HEK293T (cell line): ENCODE results near the gene SRD5A1.
"Not testable (repeated sequence)": the region's sequence is repeated elsewhere in the genome, so short reads cannot be mapped to it uniquely, and the experiment has no call there.

ENCODE experiments used
- CTCF ChIA-PET: fragments of 350-600 bp; formaldehyde crosslinking; extraction: SDS; loops from one replicate; lab custom pipeline; 2021; ENCODE audit warnings: antibody characterized with exemption, inconsistent platforms; lab: Yijun Ruan, JAX
- POLR2A ChIA-PET: fragments of 350-600 bp; formaldehyde crosslinking; extraction: SDS; loops from one replicate; lab custom pipeline; 2020; ENCODE audit warnings: antibody characterized with exemption, inconsistent platforms; lab: Yijun Ruan, JAX
- DNase-seq: peaks from one replicate; pipeline ENCODE4 v3.0.0; 2012; ENCODE audit warnings: mixed read lengths; ENCODE audit errors: extremely low spot score
- ARNT ChIP-seq: fragments of 450-650 bp; IDR thresholded peaks from 2 replicates; pipeline ENCODE4 v1.6.1; 2017; ENCODE audit warnings: mild to moderate bottlenecking
- BHLHE40 ChIP-seq: fragments of 450-650 bp; IDR thresholded peaks from 2 replicates; pipeline ENCODE4 v1.6.1; 2016; ENCODE audit warnings: mild to moderate bottlenecking, moderate library complexity, borderline replicate concordance
- CTBP1 ChIP-seq: fragments of 450-650 bp; IDR thresholded peaks from 2 replicates; pipeline ENCODE4 v1.6.1; 2016; ENCODE audit warnings: borderline replicate concordance
- ELF4 ChIP-seq: fragments of 450-650 bp; IDR thresholded peaks from 2 replicates; pipeline ENCODE4 v1.6.1; 2017; ENCODE audit warnings: antibody characterized with exemption
- FOXA1 ChIP-seq: fragments of 450-650 bp; IDR thresholded peaks from 2 replicates; pipeline ENCODE4 v1.6.1; 2016; ENCODE audit warnings: mild to moderate bottlenecking
- FOXK2 ChIP-seq: fragments of 450-650 bp; IDR thresholded peaks from 2 replicates; pipeline ENCODE4 v1.6.1; 2016; ENCODE audit warnings: mild to moderate bottlenecking
- FOXM1 ChIP-seq: fragments of 450-650 bp; IDR thresholded peaks from 2 replicates; pipeline ENCODE4 v1.6.1; 2017; ENCODE audit warnings: mild to moderate bottlenecking, borderline replicate concordance
- HDGF ChIP-seq: fragments of 450-650 bp; IDR thresholded peaks from 2 replicates; pipeline ENCODE4 v1.6.1; 2017; ENCODE audit warnings: antibody characterized with exemption, borderline replicate concordance
- L3MBTL2 ChIP-seq: fragments of 450-650 bp; conservative IDR thresholded peaks from 2 replicates; pipeline ENCODE4 v1.6.1; 2016; ENCODE audit warnings: mild to moderate bottlenecking
- LEF1 ChIP-seq: fragments of 450-650 bp; IDR thresholded peaks from 2 replicates; pipeline ENCODE4 v1.6.1; 2017; ENCODE audit warnings: mild to moderate bottlenecking, borderline replicate concordance
- NFRKB ChIP-seq: fragments of 450-650 bp; IDR thresholded peaks from 2 replicates; pipeline ENCODE4 v1.6.1; 2016; ENCODE audit warnings: mild to moderate bottlenecking, moderate library complexity
- PKNOX1 ChIP-seq: fragments of 450-650 bp; IDR thresholded peaks from 2 replicates; pipeline ENCODE4 v1.6.1; 2016
- SP1 ChIP-seq: fragments of 450-650 bp; IDR thresholded peaks from 2 replicates; pipeline ENCODE4 v1.6.1; 2017
- SUZ12 ChIP-seq: fragments of 450-650 bp; IDR thresholded peaks from 2 replicates; pipeline ENCODE4 v1.6.1; 2016; ENCODE audit warnings: mild to moderate bottlenecking
- TARDBP ChIP-seq: fragments of 450-650 bp; IDR thresholded peaks from 2 replicates; pipeline ENCODE4 v1.6.1; 2016
- ZNF384 ChIP-seq: fragments of 450-650 bp; IDR thresholded peaks from 2 replicates; pipeline ENCODE4 v1.6.1; 2016

The SRD5A1 gene

GRCh38 chr5:6656680-6657079 is 23.4 kb downstream of the SRD5A1 start:
- POLR2A ChIA-PET = no interaction called here
- TF ChIP-seq ELF4 (no peak), FOXA1 (no peak), FOXM1 (no peak)
- CTCF ChIA-PET = no interaction called here
- no peak for DNase-seq

GRCh38 chr5:6659941-6660684 is 26.9 kb downstream of the SRD5A1 start:
- ChIA-PET POLR2A (no interaction called here), CTCF (no interaction called here)
- TF ChIP-seq TARDBP (no peak), SP1 (no peak), ELF4 (no peak), SUZ12 (no peak), HDGF (no peak), FOXK2 (no peak), NFRKB (no peak)
- no peak for DNase-seq

GRCh38 chr5:6660688-6661087 is 27.4 kb downstream of the SRD5A1 start:
- POLR2A ChIA-PET = no interaction called here

GRCh38 chr5:6666762-6667161 is 33.5 kb downstream of the SRD5A1 start:
- TF ChIP-seq FOXK2 (no peak), ELF4 (no peak), LEF1 (no peak), HDGF (no peak), ZNF384 (no peak), PKNOX1 (no peak), TARDBP (no peak), L3MBTL2 (no peak), ARNT (no peak), NFRKB (no peak), SP1 (no peak), BHLHE40 (no peak), CTBP1 (no peak), SUZ12 (no peak), FOXA1 (no peak), FOXM1 (no peak)
- POLR2A ChIA-PET = no interaction called here
- no peak for DNase-seq
- CTCF ChIA-PET = no interaction called here

More at GRCh38 chr5:6660688-6661087, 27.4 kb downstream of the SRD5A1 start:
- CTCF ChIA-PET = no interaction called here
- TF ChIP-seq FOXM1 = no peak
- TF ChIP-seq ELF4 = no peak
- no peak for TF ChIP-seq LEF1
- no peak for TF ChIP-seq FOXK2
- TF ChIP-seq SUZ12 = no peak
- no peak for TF ChIP-seq NFRKB
- no peak for TF ChIP-seq TARDBP
- DNase-seq = no peak

- CTCF ChIA-PET = no interaction called here
- POLR2A ChIA-PET = no interaction called here
- no peak for DNase-seq
- TF ChIP-seq L3MBTL2 (no peak), SUZ12 (no peak), SP1 (no peak), CTBP1 (no peak), LEF1 (no peak), TARDBP (no peak), PKNOX1 (no peak), NFRKB (no peak), HDGF (no peak), FOXA1 (no peak), ZNF384 (no peak), ELF4 (no peak), FOXM1 (no peak), BHLHE40 (no peak), ARNT (no peak), FOXK2 (no peak)
Measured at GRCh38 chr5:6667648-6668047, 34.4 kb downstream of the SRD5A1 start.

GRCh38 chr5:6668717-6669116 is 35.5 kb downstream of the SRD5A1 start:
- POLR2A ChIA-PET, CTCF ChIA-PET, DNase-seq: not testable (repeated sequence)

GRCh38 chr5:6673031-6673430 is 39.8 kb downstream of the SRD5A1 start:
- ChIA-PET POLR2A (no interaction called here), CTCF (no interaction called here)
- TF ChIP-seq TARDBP (no peak), BHLHE40 (no peak), LEF1 (no peak), CTBP1 (no peak), ARNT (no peak), SP1 (no peak)
- no peak for DNase-seq

GRCh38 chr5:6673963-6674362 is 40.7 kb downstream of the SRD5A1 start:
- DNase-seq = no peak
- ChIA-PET CTCF (no interaction called here), POLR2A (no interaction called here)
- TF ChIP-seq TARDBP = no peak
- no peak for TF ChIP-seq FOXA1
- no peak for TF ChIP-seq SP1
- no peak for TF ChIP-seq FOXK2
- no peak for TF ChIP-seq FOXM1
- TF ChIP-seq L3MBTL2 = no peak
- TF ChIP-seq ELF4 = no peak
- TF ChIP-seq NFRKB = no peak
- TF ChIP-seq LEF1 = no peak
- TF ChIP-seq PKNOX1 = no peak
- no peak for TF ChIP-seq SUZ12
- no peak for TF ChIP-seq HDGF
- no peak for TF ChIP-seq ZNF384
- no peak for TF ChIP-seq CTBP1
- no peak for TF ChIP-seq ARNT
- no peak for TF ChIP-seq BHLHE40
